Adipose tissue (tissue), 3 donors: ENCODE results near the gene AGPAT3. TPM values are rescaled to one million over a fixed set of nuclear protein-coding genes. Genes with fewer than 3 reads are reported as not detected.

ENCODE experiments used
- H3K27ac ChIP-seq: one replicate; pipeline ENCODE4 v1.5.1; 2013; ENCODE audit warnings: low read depth, low read length
- WGBS, 3 donors: extraction: QIAGEN DNeasy Blood & Tissue Kit; methylation state at CpG; one replicate each; pipeline ENCODE4 v1.1.7; 2013; 5-methylcytosine and 5-hydroxymethylcytosine counted together
- polyA plus RNA-seq, 3 donors: library from polyadenylated mRNA; stranded (reverse); fragments of 200-250 nt; gene quantifications; one replicate each; pipeline ENCODE4 v1.2.3, GENCODE V29; 2013
- donor health status: healthy with polysubstance abuse.
- donor health status: Bipolar disorder and iron deficiency.
- donor health status: healthy.

The AGPAT3 gene
- polyA plus RNA-seq, 3 donors = 15.9 to 35.5 (median 16.2) TPM

GRCh38 chr21:43855955-43856354, 9.1 kb upstream of the AGPAT3 start:
- no peak overlapping the region for H3K27ac ChIP-seq
- WGBS, 3 donors = 73 to 85% (median 82%) methylated on average over 10 of the region's 10 CpGs

- H3K27ac ChIP-seq = no peak overlapping the region
- WGBS, 3 donors = 94% methylated on average over 25 to 26 of the region's 26 CpGs
Observed at GRCh38 chr21:43858806-43859648, 6.0 kb upstream of the AGPAT3 start.

DNA sequence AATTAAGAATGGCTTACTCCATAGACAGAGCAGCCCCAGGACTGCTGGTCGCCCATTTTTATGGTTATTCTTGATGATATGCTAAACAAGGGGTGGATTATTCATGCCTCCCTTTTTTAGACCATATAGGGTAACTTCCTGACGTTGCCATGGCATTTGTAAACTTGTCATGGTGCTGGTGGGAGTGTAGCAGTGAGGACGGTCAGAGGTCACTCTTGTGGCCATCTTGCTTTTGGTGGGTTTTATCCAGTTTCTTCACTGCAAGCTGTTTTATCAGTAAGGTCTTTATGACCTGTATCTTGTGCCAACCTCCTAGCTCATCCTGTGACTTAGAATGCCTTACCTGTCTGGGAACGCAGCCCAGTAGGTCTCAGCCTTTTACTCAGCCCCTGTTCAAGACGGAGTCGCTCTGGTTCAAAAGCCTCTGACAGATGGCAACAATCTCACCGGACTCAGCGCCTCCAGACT, 5.2 kb upstream of the AGPAT3 start:
- H3K27ac ChIP-seq = no peak overlapping the region
- WGBS, 3 donors = 53 to 82% (median 79%) methylated on average over 8 of the region's 8 CpGs

- WGBS, 3 donors = 69 to 88% (median 86%) methylated on average over 8 of the region's 8 CpGs
Observed at GRCh38 chr21:43861706-43862105, 3.3 kb upstream of the AGPAT3 start.

GRCh38 chr21:43864313-43864961, 586 bp upstream of the AGPAT3 start:
- H3K27ac ChIP-seq = no peak overlapping the region
- WGBS, 3 donors = 0 to 1% (median 1%) methylated on average over 47 to 75 of the region's 81 CpGs

More at GRCh38 chr21:43861706-43862105, 3.3 kb upstream of the AGPAT3 start:
- no peak overlapping the region for H3K27ac ChIP-seq

DNA sequence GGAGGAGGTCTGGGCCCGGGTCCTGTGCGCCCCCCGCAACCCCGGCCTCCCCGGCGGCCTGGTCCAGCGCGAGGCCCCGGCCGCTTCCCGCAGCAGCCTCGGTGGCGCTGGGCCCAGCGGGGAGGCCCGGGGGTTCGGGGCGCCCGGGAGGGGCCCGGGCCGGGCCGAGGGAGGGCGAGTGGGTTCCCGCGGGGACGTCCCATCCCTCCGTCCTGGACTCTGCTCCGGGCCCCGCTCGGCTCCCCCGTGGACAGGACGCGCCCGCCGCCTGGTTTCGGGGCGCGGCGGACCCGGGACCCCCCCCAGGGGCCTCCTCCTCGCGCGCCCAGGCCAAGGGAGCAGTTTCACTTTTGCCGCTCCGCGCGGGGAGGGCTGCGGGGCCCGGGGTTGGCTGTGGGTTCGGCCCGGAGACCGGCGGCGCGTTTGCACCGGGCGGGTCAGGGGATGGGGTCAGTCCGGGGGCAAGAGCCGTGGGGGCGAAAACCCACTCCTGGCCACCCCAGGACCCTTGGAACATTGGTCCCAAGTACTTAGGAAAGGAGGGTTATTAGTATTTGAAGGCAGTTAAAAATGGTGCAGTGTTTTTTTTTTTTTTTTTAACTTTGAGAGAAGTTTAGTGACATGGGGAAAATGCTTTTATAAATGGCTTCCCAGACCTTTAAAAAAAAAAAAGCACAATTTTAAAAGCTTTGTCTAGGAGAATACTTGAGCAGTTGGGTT, 677 bp downstream of the AGPAT3 start:
- H3K27ac ChIP-seq = peak overlapping the region; percentile 30
- WGBS, 3 donors = 0% methylated on average over 39 to 59 of the region's 59 CpGs

- WGBS, 3 donors = 3 to 8% (median 3%) methylated on average over 16 of the region's 16 CpGs
- H3K27ac ChIP-seq = no peak overlapping the region
Observed at GRCh38 chr21:43866260-43866629, 1.2 kb downstream of the AGPAT3 start.

DNA sequence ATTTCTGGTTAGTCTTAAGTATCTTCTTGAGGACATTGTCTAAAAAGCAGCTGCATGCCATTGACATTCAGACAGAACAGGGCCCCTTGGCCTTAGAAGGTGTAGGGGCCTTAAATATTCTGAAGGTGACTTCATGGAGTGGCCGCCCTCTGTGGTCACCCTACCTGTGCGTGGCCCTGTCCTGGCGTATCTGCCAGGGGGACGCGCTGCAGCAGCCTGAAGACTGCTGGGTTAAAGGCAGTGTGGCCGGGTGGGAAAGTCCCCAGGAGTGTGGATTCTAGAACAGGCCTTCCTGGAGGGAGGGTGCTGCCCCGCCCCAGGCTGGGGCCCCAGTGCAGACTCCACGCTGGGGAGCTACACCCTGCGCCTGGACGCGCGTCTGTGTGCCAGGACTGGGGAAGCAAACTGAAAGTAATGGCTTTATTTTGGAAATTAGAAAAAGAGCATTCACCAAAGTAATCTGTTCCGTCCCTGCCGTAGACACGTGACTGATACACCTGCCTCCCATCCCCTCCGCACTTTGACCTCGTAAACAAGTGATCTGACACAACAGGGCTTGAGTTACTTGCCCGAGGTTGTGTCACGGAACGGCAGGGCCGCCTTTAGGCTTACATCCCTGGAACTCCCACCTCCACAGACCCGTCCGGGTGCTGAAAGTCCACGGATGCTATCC, 1.8 kb downstream of the AGPAT3 start:
- no peak overlapping the region for H3K27ac ChIP-seq
- 29 to 67% (median 66%) methylated on average over 24 of the region's 24 CpGs for WGBS, 3 donors

GRCh38 chr21:43867332-43867703, 2.3 kb downstream of the AGPAT3 start:
- H3K27ac ChIP-seq = no peak overlapping the region
- WGBS, 3 donors = 63 to 89% (median 89%) methylated on average over 6 of the region's 6 CpGs

DNA sequence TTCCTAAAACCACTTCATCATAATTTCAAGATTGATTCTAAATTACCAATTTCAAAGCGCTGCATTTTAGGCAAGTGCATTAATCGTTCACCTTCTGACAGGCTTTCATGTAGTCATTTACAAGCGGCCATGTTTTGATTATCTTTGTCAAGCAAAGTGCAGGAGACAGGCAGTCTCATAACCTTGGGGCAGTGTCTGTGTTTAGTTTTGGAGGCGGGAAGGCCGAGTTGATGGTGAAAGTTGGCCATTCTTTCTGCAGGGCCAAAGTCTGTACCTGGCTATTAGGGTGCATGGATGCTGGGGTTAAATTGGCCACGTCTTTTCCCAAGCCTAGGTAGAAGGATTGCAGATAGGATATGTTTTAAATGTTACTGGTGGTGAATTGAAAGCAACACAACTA, 2.9 kb downstream of the AGPAT3 start:
- no peak overlapping the region for H3K27ac ChIP-seq
- WGBS, 3 donors = 51 to 91% (median 83%) methylated on average over 6 of the region's 6 CpGs

DNA sequence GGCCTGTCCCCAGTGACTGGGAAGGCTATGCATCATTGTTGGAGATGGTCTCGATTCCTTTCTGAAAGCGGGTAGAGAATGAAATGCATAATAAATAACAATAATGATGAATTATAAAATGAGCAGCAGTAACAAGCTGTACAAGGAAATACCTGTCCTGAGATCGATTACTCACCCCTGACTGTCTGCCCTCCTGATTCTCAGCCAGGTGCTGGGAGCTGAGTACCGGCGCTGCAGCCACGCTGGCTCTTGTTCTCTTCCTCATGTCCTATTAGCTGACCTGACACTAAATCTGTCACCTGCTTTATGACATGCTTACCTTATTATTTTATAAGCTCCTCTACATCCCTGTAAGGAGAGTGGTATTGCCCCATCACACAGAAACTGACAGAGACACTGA, 3.4 kb downstream of the AGPAT3 start:
- no peak overlapping the region for H3K27ac ChIP-seq
- 41 to 95% (median 84%) methylated on average over 6 of the region's 6 CpGs for WGBS, 3 donors

- WGBS, 3 donors = 91 to 93% (median 93%) methylated on average over 21 of the region's 21 CpGs
- H3K27ac ChIP-seq = no peak overlapping the region
Observed at GRCh38 chr21:43869486-43870325, 4.7 kb downstream of the AGPAT3 start.

GRCh38 chr21:43871487-43871886, 6.5 kb downstream of the AGPAT3 start:
- 96 to 97% (median 97%) methylated on average over 4 of the region's 4 CpGs for whole genome bisulfite sequencing, 3 donors
- H3K27ac ChIP-seq = no peak overlapping the region

GRCh38 chr21:43872531-43873197, 7.6 kb downstream of the AGPAT3 start:
- WGBS, 3 donors = 84 to 93% (median 86%) methylated on average over 15 to 16 of the region's 16 CpGs
- no peak overlapping the region for H3K27ac ChIP-seq

GRCh38 chr21:43873673-43874072, 8.7 kb downstream of the AGPAT3 start:
- no peak overlapping the region for H3K27ac ChIP-seq
- WGBS, 3 donors = 89 to 91% (median 91%) methylated on average over 1 of the region's 1 CpG

DNA sequence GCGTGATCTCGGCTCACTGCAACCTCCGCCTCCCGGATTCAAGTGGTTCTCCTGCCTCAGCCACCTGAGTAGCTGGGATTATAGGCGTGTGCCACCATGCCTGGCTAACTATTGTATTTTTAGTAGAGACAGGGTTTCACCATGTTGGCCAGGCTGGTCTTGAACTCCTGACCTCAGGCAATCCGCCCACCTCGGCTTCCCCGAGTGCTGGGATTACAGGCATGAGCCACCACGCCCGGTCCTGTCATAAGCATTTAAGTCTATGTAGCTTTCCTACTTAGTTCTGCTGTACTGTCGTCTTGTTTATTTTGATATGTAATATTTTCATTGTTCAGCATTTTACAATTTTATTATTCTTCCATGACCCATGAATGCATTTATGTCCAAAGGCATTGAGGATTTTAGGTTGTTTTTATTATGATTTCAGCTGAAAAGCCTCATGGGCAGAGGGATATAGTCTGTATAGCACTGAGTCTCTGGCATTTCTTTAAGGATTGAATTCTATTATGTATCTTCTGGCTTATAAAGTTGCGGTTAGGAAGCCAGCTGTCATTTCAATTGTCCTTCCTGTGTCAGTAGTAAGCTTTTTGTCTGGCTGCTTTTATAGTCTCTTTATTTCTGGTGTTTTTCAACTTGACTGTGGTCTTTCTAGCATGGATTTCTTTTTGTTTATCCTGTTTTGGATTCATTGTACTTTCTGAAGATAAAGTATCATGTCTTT, 9.2 kb downstream of the AGPAT3 start:
- WGBS, 3 donors = 82 to 88% (median 84%) methylated on average over 12 of the region's 12 CpGs
- no peak overlapping the region for H3K27ac ChIP-seq

- H3K27ac ChIP-seq = no peak overlapping the region
- 95 to 99% (median 96%) methylated on average over 5 of the region's 5 CpGs for WGBS, 3 donors
Observed at GRCh38 chr21:43876605-43877004, 11.6 kb downstream of the AGPAT3 start.
